ENCODE results near the gene YLPM1.

GRCh38 chr14:74799765-74800164, 36.6 kb downstream of the YLPM1 start:
- no peak for TF ChIP-seq EZH2 (IDR thresholded peaks at IDR 0.05; ENCODE audit: borderline replicate concordance, control insufficient read depth, low read depth, low read length)
- no peak for TF ChIP-seq SUZ12 (IDR thresholded peaks at IDR 0.05; ENCODE audit: unreplicated experiment)
- no peak for TF ChIP-seq ZZZ3 (IDR thresholded peaks at IDR 0.05; ENCODE audit: control insufficient read depth, insufficient read length, low read depth)
- no peak for TF ChIP-seq EP300 (IDR thresholded peaks at IDR 0.05; ENCODE audit: borderline replicate concordance in 1 of 2, control insufficient read depth in 1 of 2, low read depth in 2 of 2, low read length in 2 of 2)
- TF ChIP-seq SP1 (IDR thresholded peaks at IDR 0.05; ENCODE audit: low read depth, low read length), result no peak
- no peak for TF ChIP-seq BMI1 (IDR thresholded peaks at IDR 0.05; ENCODE audit: borderline replicate concordance)
- TF ChIP-seq CUX1 (IDR thresholded peaks at IDR 0.05; ENCODE audit: insufficient replicate concordance, low read depth, low read length), result no peak
